Spinal cord (tissue), 10 donors: ENCODE results near the gene C14orf132. TPM values are rescaled to one million over a fixed set of nuclear protein-coding genes. Genes with fewer than 3 reads are reported as not detected.

Source experiments
- DNase-seq, 6 donors: peaks; one replicate each; pipeline versions ENCODE4 v3.0.0 to v3.0.0-alpha.2; 2013 to 2015; ENCODE audit warnings: low spot score in 6 of 6, low read depth in 4 of 6
- H3K27ac ChIP-seq: one replicate; pipeline ENCODE4 v1.5.1; 2013; ENCODE audit warnings: low read depth, low read length, control low read depth
- H3K27me3 ChIP-seq: one replicate; pipeline ENCODE4 v1.6.1; 2013; ENCODE audit warnings: low read length; ENCODE audit not compliant: control insufficient read depth, insufficient read depth
- H3K36me3 ChIP-seq: one replicate; pipeline ENCODE4 v1.6.1; 2013; ENCODE audit warnings: low read length; ENCODE audit not compliant: control insufficient read depth, insufficient read depth
- H3K4me1 ChIP-seq: one replicate; pipeline ENCODE4 v1.6.1; 2013; ENCODE audit warnings: low read length; ENCODE audit not compliant: control insufficient read depth, insufficient read depth
- H3K4me3 ChIP-seq: one replicate; pipeline ENCODE4 v1.5.1; 2013; ENCODE audit warnings: low read depth, low read length, control low read depth
- H3K9me3 ChIP-seq: one replicate; pipeline ENCODE4 v1.6.1; 2013; ENCODE audit warnings: low read length; ENCODE audit not compliant: control insufficient read depth, insufficient read depth
- WGBS: methylation state at CpG from one replicate; pipeline ENCODE4 v1.1.5; 2013; ENCODE audit warnings: missing lambda C conversion rate; ENCODE audit not compliant: insufficient coverage; 5-methylcytosine and 5-hydroxymethylcytosine counted together
- polyA plus RNA-seq, 2 donors: library from polyadenylated mRNA; unstranded; fragments of 120-200 nt; gene quantifications; one replicate each; pipeline ENCODE4 v1.2.1, GENCODE V29; 2013; ENCODE audit not compliant: insufficient read length in 2 of 2
- total RNA-seq, 2 donors: library from RNA; depleted of rRNA in 1 of 2; stranded (reverse); fragments of 120-200 nt in 1 of 2; fragments of >200 nt in 1 of 2; gene quantifications; one replicate each; pipeline versions ENCODE4 v1.2.3 to v1.2.4, GENCODE V29; 2013 to 2014
- donor health status: healthy.

The C14orf132 gene
- total and polyA plus RNA-seq, 4 donors = 33.3 to 125 (median 76.0) TPM

- H3K9me3 ChIP-seq = peaks cover 9% of the 10 kb centered on the region
- no peaks in the 10 kb centered on the region for H3K27me3 ChIP-seq
- no peaks in the 10 kb centered on the region for H3K4me1 ChIP-seq
- no peaks in the 10 kb centered on the region for H3K36me3 ChIP-seq
- peak in 1 of 6 donors; percentile 41 for DNase-seq
- no peak overlapping the region for H3K27ac ChIP-seq
- H3K4me3 ChIP-seq = no peak overlapping the region
- 80% methylated on average over 2 of the region's 3 CpGs for WGBS
These were observed 25.0 kb upstream of the C14orf132 start for GRCh38 chr14:96014176-96014575.

DNA sequence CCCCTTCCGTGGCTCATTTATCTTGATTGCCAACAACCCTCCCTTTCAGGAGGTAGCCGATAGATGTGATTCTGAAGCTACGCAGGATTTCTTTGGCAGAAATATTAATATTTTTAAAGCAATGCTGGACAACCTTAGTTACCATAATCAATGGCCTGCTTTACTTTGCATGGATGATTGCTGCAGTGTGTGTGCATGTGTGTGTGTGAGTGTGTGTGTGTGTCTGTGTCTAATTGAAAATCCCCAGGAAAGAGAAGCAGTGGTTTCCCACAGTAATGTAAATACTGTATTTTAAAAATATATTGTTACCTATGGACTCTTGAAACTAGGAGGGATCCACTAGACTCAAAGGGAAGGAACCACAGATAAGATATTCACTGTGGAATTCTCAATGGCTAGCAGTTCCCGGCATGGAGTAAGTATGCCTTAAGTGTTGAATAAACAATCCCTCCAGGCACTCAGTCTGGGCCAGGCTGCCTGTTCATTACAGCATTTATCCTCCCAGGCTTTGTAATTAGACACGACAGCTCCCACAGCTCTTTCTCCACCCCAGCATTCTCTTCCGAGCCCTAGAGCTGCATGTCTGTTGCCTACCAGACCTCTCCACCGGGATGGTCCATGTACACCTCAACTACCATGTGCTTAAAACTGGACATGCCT is 22.5 kb upstream of the C14orf132 start:
- peak in 1 of 6 donors; percentile 56 for DNase-seq
- Histone ChIP-seq H3K9me3 (no peaks in the 10 kb centered on the region), H3K27ac (no peak overlapping the region), H3K4me1 (no peaks in the 10 kb centered on the region), H3K4me3 (no peak overlapping the region), H3K36me3 (no peaks in the 10 kb centered on the region), H3K27me3 (no peaks in the 10 kb centered on the region)
- 11% methylated on average over 3 of the region's 7 CpGs for WGBS

GRCh38 chr14:96017882-96018281 is 21.3 kb upstream of the C14orf132 start:
- Histone ChIP-seq H3K36me3 (no peaks in the 10 kb centered on the region), H3K9me3 (no peaks in the 10 kb centered on the region), H3K27ac (no peak overlapping the region), H3K4me3 (no peak overlapping the region), H3K27me3 (no peaks in the 10 kb centered on the region), H3K4me1 (no peaks in the 10 kb centered on the region)
- 98% methylated on average over 2 of the region's 2 CpGs for WGBS
- no peak for DNase-seq

GRCh38 chr14:96027431-96028355 is 11.5 kb upstream of the C14orf132 start:
- 12% methylated on average over 8 of the region's 8 CpGs for WGBS
- no peak overlapping the region for H3K27ac ChIP-seq
- H3K4me3 ChIP-seq = no peak overlapping the region
- no peaks in the 10 kb centered on the region for H3K27me3 ChIP-seq
- DNase-seq = peak in 2 of 6 donors; percentile 78 to 92
- peaks cover 18% of the 10 kb centered on the region for H3K4me1 ChIP-seq
- H3K9me3 ChIP-seq = no peaks in the 10 kb centered on the region
- H3K36me3 ChIP-seq = no peaks in the 10 kb centered on the region

- DNase-seq = peak in 1 of 6 donors; percentile 57
- WGBS = 66% methylated on average over 2 of the region's 4 CpGs
- Histone ChIP-seq H3K27ac (no peak overlapping the region), H3K9me3 (no peaks in the 10 kb centered on the region), H3K4me3 (no peak overlapping the region), H3K4me1 (peaks cover 18% of the 10 kb centered on the region), H3K36me3 (no peaks in the 10 kb centered on the region), H3K27me3 (no peaks in the 10 kb centered on the region)
These were observed 10.0 kb upstream of the C14orf132 start for GRCh38 chr14:96029089-96029645.

GRCh38 chr14:96030108-96030760 is 8.9 kb upstream of the C14orf132 start:
- Histone ChIP-seq H3K9me3 (no peaks in the 10 kb centered on the region), H3K4me1 (peaks cover 18% of the 10 kb centered on the region), H3K27ac (no peak overlapping the region), H3K27me3 (no peaks in the 10 kb centered on the region), H3K4me3 (no peak overlapping the region), H3K36me3 (no peaks in the 10 kb centered on the region)
- 60% methylated on average over 11 of the region's 11 CpGs for WGBS
- no peak for DNase-seq

- no peak for DNase-seq
- Histone ChIP-seq H3K36me3 (no peaks in the 10 kb centered on the region), H3K27ac (no peak overlapping the region), H3K9me3 (no peaks in the 10 kb centered on the region), H3K4me1 (peaks cover 17% of the 10 kb centered on the region), H3K27me3 (no peaks in the 10 kb centered on the region), H3K4me3 (no peak overlapping the region)
- WGBS = no CpG with 5 or more reads among the region's 1 CpG
These were observed 7.5 kb upstream of the C14orf132 start for GRCh38 chr14:96031691-96032090.

DNA sequence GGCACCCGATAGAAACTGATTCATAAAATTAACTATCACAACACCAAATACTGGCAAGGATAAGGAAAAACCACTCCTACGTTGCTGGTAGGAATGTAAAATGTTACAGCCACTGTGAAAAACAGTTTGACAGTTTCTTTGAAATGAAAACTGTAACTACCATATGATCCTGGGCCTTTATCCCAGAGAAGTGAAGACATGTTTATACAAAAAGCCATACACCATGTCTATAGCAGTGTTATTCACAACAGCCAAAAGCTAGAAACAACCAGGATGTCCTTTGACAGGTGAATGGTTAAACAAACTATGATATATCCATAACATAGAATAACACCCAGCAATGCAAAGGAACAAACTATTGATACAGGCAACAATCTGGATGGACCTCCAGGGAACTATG is 3.7 kb upstream of the C14orf132 start:
- WGBS = no CpG with 5 or more reads among the region's 2 CpGs

GRCh38 chr14:96037891-96038557 is 1.1 kb upstream of the C14orf132 start:
- Histone ChIP-seq H3K4me3 (no peak overlapping the region), H3K27ac (no peak overlapping the region), H3K9me3 (no peaks in the 10 kb centered on the region), H3K27me3 (peaks cover 8% of the 10 kb centered on the region), H3K4me1 (peaks cover 32% of the 10 kb centered on the region), H3K36me3 (no peaks in the 10 kb centered on the region)
- no peak for DNase-seq
- WGBS = 20% methylated on average over 6 of the region's 7 CpGs

More for the DNA sequence above, 3.7 kb upstream of the C14orf132 start:
- peaks cover 8% of the 10 kb centered on the region for H3K27me3 ChIP-seq
- H3K36me3 ChIP-seq = no peaks in the 10 kb centered on the region
- H3K4me3 ChIP-seq = no peak overlapping the region
- no peaks in the 10 kb centered on the region for H3K9me3 ChIP-seq
- peak in 1 of 6 donors; percentile 62 for DNase-seq
- peaks cover 18% of the 10 kb centered on the region for H3K4me1 ChIP-seq
- no peak overlapping the region for H3K27ac ChIP-seq
